ENCODE data around the gene INSYN2A. TPM values are rescaled to one million over a fixed set of nuclear protein-coding genes. Genes with fewer than 3 reads are reported as not detected.

INSYN2A gene
- total RNA-seq, 2 donors from 2014 or later: 0.14 to 4.0 TPM

- no peak for DNase-seq (ENCODE audit: low spot score)
- no peak overlapping the region for H3K27ac ChIP-seq
- 66% methylated on average over 2 of the region's 2 CpGs for WGBS
- no peaks in the 10 kb centered on the region for H3K27me3 ChIP-seq (replicated peaks; ENCODE audit: insufficient read depth)
- no peaks in the 10 kb centered on the region for H3K9me3 ChIP-seq
- H3K36me3 ChIP-seq: no peaks in the 10 kb centered on the region
- intact Hi-C loops (cut with DNase I): no loop called here
- no peaks in the 10 kb centered on the region for H3K4me1 ChIP-seq (replicated peaks)
- no peak overlapping the region for H3K4me3 ChIP-seq
- TF ChIP-seq CTCF (IDR thresholded peaks at IDR 0.05): no peak
- no peak for TF ChIP-seq POLR2A (IDR thresholded peaks at IDR 0.05)
- TF ChIP-seq POLR2AphosphoS5 (IDR thresholded peaks at IDR 0.05): no peak
Observed at GRCh38 chr10:127194111-127194510, 2.3 kb downstream of the INSYN2A start.

GRCh38 chr10:127193125-127193524 lies 3.3 kb downstream of the INSYN2A start:
- 78% methylated on average over 7 of the region's 7 CpGs for WGBS
- H3K4me3 ChIP-seq: no peak overlapping the region

GRCh38 chr10:127190427-127190826 lies 6.0 kb downstream of the INSYN2A start:
- Histone ChIP-seq H3K27me3 (replicated peaks; ENCODE audit: insufficient read depth) (no peaks in the 10 kb centered on the region), H3K9me3 (no peaks in the 10 kb centered on the region), H3K4me3 (no peak overlapping the region), H3K4me1 (replicated peaks) (no peaks in the 10 kb centered on the region), H3K27ac (no peak overlapping the region), H3K36me3 (no peaks in the 10 kb centered on the region)
- no peak for DNase-seq (ENCODE audit: low spot score)
- WGBS: 77% methylated on average over 5 of the region's 5 CpGs
- no peak for TF ChIP-seq POLR2AphosphoS5 (IDR thresholded peaks at IDR 0.05)
- no peak for TF ChIP-seq POLR2A (IDR thresholded peaks at IDR 0.05)
- TF ChIP-seq CTCF (IDR thresholded peaks at IDR 0.05): no peak
- intact Hi-C loops (cut with DNase I): no loop called here

More at GRCh38 chr10:127193125-127193524, 3.3 kb downstream of the INSYN2A start:
- Histone ChIP-seq H3K9me3 (no peaks in the 10 kb centered on the region), H3K27ac (no peak overlapping the region), H3K36me3 (no peaks in the 10 kb centered on the region), H3K27me3 (replicated peaks; ENCODE audit: insufficient read depth) (no peaks in the 10 kb centered on the region), H3K4me1 (replicated peaks) (no peaks in the 10 kb centered on the region)
- no peak for DNase-seq (ENCODE audit: low spot score)
- TF ChIP-seq CTCF (IDR thresholded peaks at IDR 0.05) (no peak), POLR2AphosphoS5 (IDR thresholded peaks at IDR 0.05) (no peak), POLR2A (IDR thresholded peaks at IDR 0.05) (no peak)
- intact Hi-C loops (cut with DNase I): no loop called here

- intact Hi-C loops (cut with DNase I): no loop called here
- Histone ChIP-seq H3K9me3 (no peaks in the 10 kb centered on the region), H3K27ac (no peak overlapping the region), H3K4me3 (no peak overlapping the region), H3K4me1 (replicated peaks) (no peaks in the 10 kb centered on the region), H3K36me3 (no peaks in the 10 kb centered on the region), H3K27me3 (replicated peaks; ENCODE audit: insufficient read depth) (no peaks in the 10 kb centered on the region)
- no peak for TF ChIP-seq CTCF (IDR thresholded peaks at IDR 0.05)
- no peak for TF ChIP-seq POLR2AphosphoS5 (IDR thresholded peaks at IDR 0.05)
- no peak for TF ChIP-seq POLR2A (IDR thresholded peaks at IDR 0.05)
- no peak for DNase-seq (ENCODE audit: low spot score)
Observed at GRCh38 chr10:127189226-127189625, 7.2 kb downstream of the INSYN2A start.

GRCh38 chr10:127186813-127187212 lies 9.6 kb downstream of the INSYN2A start:
- WGBS: 47% methylated on average over 7 of the region's 7 CpGs
- DNase-seq (ENCODE audit: low spot score): no peak
- no peaks in the 10 kb centered on the region for H3K36me3 ChIP-seq
- no peak overlapping the region for H3K4me3 ChIP-seq
- no peaks in the 10 kb centered on the region for H3K27me3 ChIP-seq (replicated peaks; ENCODE audit: insufficient read depth)
- no peaks in the 10 kb centered on the region for H3K9me3 ChIP-seq
- no peaks in the 10 kb centered on the region for H3K4me1 ChIP-seq (replicated peaks)
- H3K27ac ChIP-seq: no peak overlapping the region
- intact Hi-C loops (cut with DNase I): no loop called here
- TF ChIP-seq CTCF (IDR thresholded peaks at IDR 0.05) (no peak), POLR2A (IDR thresholded peaks at IDR 0.05) (no peak), POLR2AphosphoS5 (IDR thresholded peaks at IDR 0.05) (no peak)
